Measurements from ENCODE around the gene FGD6. TPM values are rescaled to one million over a fixed set of nuclear protein-coding genes. Genes with fewer than 3 reads are reported as not detected.

Gene FGD6
- total RNA-seq, 2 experiments from 2014 or later: 5.6 to 7.8 TPM

DNA sequence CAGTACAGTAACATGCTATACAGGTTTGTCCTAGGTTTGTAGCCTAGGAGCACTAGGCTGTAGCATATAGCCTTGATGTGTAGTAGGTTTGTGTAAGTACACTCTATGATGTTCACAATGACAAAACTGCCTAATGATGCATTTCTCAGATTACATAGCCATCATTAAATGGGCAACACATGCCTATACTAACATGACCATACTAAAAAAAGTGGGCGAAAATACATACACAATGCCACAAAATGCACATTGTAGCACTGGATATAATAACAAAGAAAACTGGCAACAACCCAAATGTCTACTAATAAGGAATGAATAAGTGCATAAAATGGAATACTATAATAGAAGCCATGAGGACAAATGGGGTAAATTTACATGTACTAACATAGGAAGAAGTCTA is 182.5 kb downstream of the FGD6 start:
- no peaks in the 10 kb centered on the region for H3K4me1 ChIP-seq (ENCODE audit: insufficient read depth, low read length, poor library complexity, severe bottlenecking)
- no peak overlapping the region for H3K4me2 ChIP-seq (ENCODE audit: low read length)
- no peak for DNase-seq (ENCODE audit: low spot score)
- H4K20me1 ChIP-seq (ENCODE audit: insufficient read depth, low read length): no peaks in the 10 kb centered on the region
- no peak for TF ChIP-seq EZH2phosphoT487 (IDR thresholded peaks at IDR 0.05; ENCODE audit: borderline replicate concordance, low read depth, low read length)
- TF ChIP-seq, protein P1, sequence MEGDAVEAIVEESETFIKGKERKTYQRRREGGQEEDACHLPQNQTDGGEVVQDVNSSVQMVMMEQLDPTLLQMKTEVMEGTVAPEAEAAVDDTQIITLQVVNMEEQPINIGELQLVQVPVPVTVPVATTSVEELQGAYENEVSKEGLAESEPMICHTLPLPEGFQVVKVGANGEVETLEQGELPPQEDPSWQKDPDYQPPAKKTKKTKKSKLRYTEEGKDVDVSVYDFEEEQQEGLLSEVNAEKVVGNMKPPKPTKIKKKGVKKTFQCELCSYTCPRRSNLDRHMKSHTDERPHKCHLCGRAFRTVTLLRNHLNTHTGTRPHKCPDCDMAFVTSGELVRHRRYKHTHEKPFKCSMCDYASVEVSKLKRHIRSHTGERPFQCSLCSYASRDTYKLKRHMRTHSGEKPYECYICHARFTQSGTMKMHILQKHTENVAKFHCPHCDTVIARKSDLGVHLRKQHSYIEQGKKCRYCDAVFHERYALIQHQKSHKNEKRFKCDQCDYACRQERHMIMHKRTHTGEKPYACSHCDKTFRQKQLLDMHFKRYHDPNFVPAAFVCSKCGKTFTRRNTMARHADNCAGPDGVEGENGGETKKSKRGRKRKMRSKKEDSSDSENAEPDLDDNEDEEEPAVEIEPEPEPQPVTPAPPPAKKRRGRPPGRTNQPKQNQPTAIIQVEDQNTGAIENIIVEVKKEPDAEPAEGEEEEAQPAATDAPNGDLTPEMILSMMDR (conservative IDR thresholded peaks at IDR 0.05; ENCODE audit: low read length): no peak
- no peak overlapping the region for H3K4me3 ChIP-seq (ENCODE audit: low read depth, low read length, poor library complexity, severe bottlenecking)
- BruUV-seq (replicated peaks): no TSS peak
- no peaks in the 10 kb centered on the region for H3K9me2 ChIP-seq (ENCODE audit: insufficient read depth, low read length)
- H3K27ac ChIP-seq (ENCODE audit: low read depth, low read length, poor library complexity, severe bottlenecking): no peak overlapping the region
- no peak overlapping the region for H2AFZ ChIP-seq (ENCODE audit: low read length)
- POLR2A ChIA-PET: interaction anchor here (0.9 kb wide), 1 partner anchor 24 kb away, joined by 3 read pairs; no protein-coding TSS in a partner anchor
- intact Hi-C loops (cut with micrococcal nuclease; ENCODE audit: unreplicated experiment): no loop called here
- CTCF ChIA-PET (ENCODE audit: unreplicated experiment): no interaction called here
- no peaks in the 10 kb centered on the region for H3K9me3 ChIP-seq (ENCODE audit: low read length)
- H3K36me3 ChIP-seq (ENCODE audit: insufficient read depth, low read length): peaks cover 79% of the 10 kb centered on the region
- H3K79me2 ChIP-seq (ENCODE audit: insufficient read depth, low read depth, low read length): no peaks in the 10 kb centered on the region

Other genes starting within 250 kb of the FGD6 start
- gene NDUFA12, start 213.8 kb downstream of the FGD6 start, total RNA-seq (2014; rRNA removed; shearing (Covaris generic)): 109 and 127 TPM in 2 replicates
- 147 TPM in 2 replicates for gene NDUFA12, start 213.8 kb downstream of the FGD6 start, total RNA-seq (2022)
- gene NR2C1, start 143.8 kb downstream of the FGD6 start, total RNA-seq (2014; rRNA removed; shearing (Covaris generic)): 37.5 and 43.4 TPM in 2 replicates
- gene NR2C1, start 143.8 kb downstream of the FGD6 start, total RNA-seq (2022): 42.8 and 55.7 TPM in 2 replicates
- 52.5 and 57.7 TPM in 2 replicates for gene VEZT, start 340 bp upstream of the FGD6 start, total RNA-seq (2014; rRNA removed; shearing (Covaris generic))
- 77.1 and 93.5 TPM in 2 replicates for gene VEZT, start 340 bp upstream of the FGD6 start, total RNA-seq (2022)